GM12891 (cell line): ENCODE results near the gene PHACTR4.

Experiments
- PAX5 ChIP-seq: IDR thresholded peaks from 2 replicates; pipeline ENCODE4 v1.6.1; 2011; ENCODE audit warnings: low read length, moderate library complexity, mild to moderate bottlenecking; ENCODE audit not compliant: insufficient read depth, severe bottlenecking
- POLR2A ChIP-seq: IDR thresholded peaks from 2 replicates; pipeline ENCODE4 v1.6.1; 2011; ENCODE audit warnings: low read depth, low read length, control low read depth
- POLR2AphosphoS5 ChIP-seq: IDR thresholded peaks from 2 replicates; pipeline ENCODE4 v1.6.1; 2011; ENCODE audit warnings: low read depth, low read length, control low read depth
- TAF1 ChIP-seq: IDR thresholded peaks from 2 replicates; pipeline ENCODE4 v1.6.1; 2011; ENCODE audit warnings: low read depth, low read length, control low read depth

GRCh38 chr1:28505406-28506187 is 136.1 kb downstream of the PHACTR4 start, which contains the start of gene RCC1:
- TF ChIP-seq POLR2A (peak; percentile 100), TAF1 (peak; percentile 99), POLR2AphosphoS5 (peak; percentile 100), PAX5 (no peak)
